Natural killer cell (primary cell): Measurements from ENCODE around the gene MMADHC. TPM values are rescaled to one million over a fixed set of nuclear protein-coding genes. Genes with fewer than 3 reads are reported as not detected.

Experiments
- ATAC-seq, 3 donors: fragments of 150-1000 bp in 2 of 3; fragments of 200-7000 bp in 1 of 3; cut with Tn5 transposase; 1 replicate in 1 of 3; 2 replicates in 2 of 3; pipeline ENCODE4 v1.10.0; 2021; ENCODE audit warnings: mild to moderate bottlenecking in 2 of 3, moderate library complexity in 2 of 3
- DNase-seq, 2 donors: peaks; one replicate each; pipeline versions ENCODE4 v3.0.0 to v3.0.0-alpha.2; 2013 to 2021; ENCODE audit warnings: mixed read lengths in 1 of 2
- H3K27ac ChIP-seq: one replicate; pipeline ENCODE4 v1.5.1; 2013; ENCODE audit warnings: mild to moderate bottlenecking, low read length
- H3K27me3 ChIP-seq: one replicate; pipeline ENCODE4 v1.6.1; 2013; ENCODE audit warnings: low read length; ENCODE audit not compliant: control insufficient read depth, insufficient read depth
- H3K36me3 ChIP-seq: one replicate; pipeline ENCODE4 v1.6.1; 2013; ENCODE audit warnings: low read length; ENCODE audit not compliant: control insufficient read depth, insufficient read depth
- H3K4me1 ChIP-seq: one replicate; pipeline ENCODE4 v1.6.1; 2013; ENCODE audit warnings: low read length; ENCODE audit not compliant: control insufficient read depth, insufficient read depth
- H3K4me3 ChIP-seq: one replicate; pipeline ENCODE4 v1.5.1; 2013; ENCODE audit warnings: low read length
- H3K9me3 ChIP-seq: one replicate; pipeline ENCODE4 v1.6.1; 2013; ENCODE audit warnings: low read length; ENCODE audit not compliant: control insufficient read depth, insufficient read depth
- H3K27ac Mint-ChIP-seq, 2 donors: one replicate each; pipeline ENCODE4 v1.8.0; 2022; ENCODE audit warnings: mild to moderate bottlenecking in 2 of 2, mixed read lengths in 2 of 2, moderate library complexity in 1 of 2
- H3K27me3 Mint-ChIP-seq, 2 donors: one replicate each; pipeline ENCODE4 v1.8.0; 2022; ENCODE audit warnings: low read depth in 2 of 2, mixed read lengths in 2 of 2
- H3K36me3 Mint-ChIP-seq: one replicate; pipeline ENCODE4 v1.8.0; 2022; ENCODE audit warnings: mixed read lengths
- H3K4me1 Mint-ChIP-seq, 2 donors: one replicate each; pipeline ENCODE4 v1.8.0; 2022; ENCODE audit warnings: mixed read lengths in 2 of 2
- H3K4me3 Mint-ChIP-seq: one replicate; pipeline ENCODE4 v1.8.0; 2022; ENCODE audit warnings: mild to moderate bottlenecking, moderate library complexity, mixed read lengths
- H3K9me3 Mint-ChIP-seq, 2 donors: one replicate each; pipeline ENCODE4 v1.8.0; 2022; ENCODE audit warnings: mixed read lengths in 2 of 2
- CTCF ChIP-seq: fragments of 200-600 bp; IDR thresholded peaks from one replicate; pipeline ENCODE4 v1.8.0; 2022; ENCODE audit warnings: antibody characterized with exemption
- WGBS: methylation state at CpG from one replicate; pipeline ENCODE4 v1.1.7; 2013; ENCODE audit warnings: missing lambda C conversion rate; ENCODE audit not compliant: insufficient coverage; 5-methylcytosine and 5-hydroxymethylcytosine counted together
- intact Hi-C: fragments of 100-400 bp; cut with micrococcal nuclease; formaldehyde crosslinking; loops from one replicate; pipeline ENCODE4 v1.14.2; 2022
- total RNA-seq, 4 donors: library from RNA; stranded (reverse); fragments of 120-200 nt in 1 of 4; gene quantifications; one replicate each; pipeline versions ENCODE4 v1.2.3 to v1.2.4, GENCODE V29; 2013 to 2022

MMADHC gene
- total RNA-seq, 3 donors from 2014 or later (not counting 1 experiment from before 2014, with no cell fraction given): 59.6 to 73.9 (median 65.7) TPM

DNA sequence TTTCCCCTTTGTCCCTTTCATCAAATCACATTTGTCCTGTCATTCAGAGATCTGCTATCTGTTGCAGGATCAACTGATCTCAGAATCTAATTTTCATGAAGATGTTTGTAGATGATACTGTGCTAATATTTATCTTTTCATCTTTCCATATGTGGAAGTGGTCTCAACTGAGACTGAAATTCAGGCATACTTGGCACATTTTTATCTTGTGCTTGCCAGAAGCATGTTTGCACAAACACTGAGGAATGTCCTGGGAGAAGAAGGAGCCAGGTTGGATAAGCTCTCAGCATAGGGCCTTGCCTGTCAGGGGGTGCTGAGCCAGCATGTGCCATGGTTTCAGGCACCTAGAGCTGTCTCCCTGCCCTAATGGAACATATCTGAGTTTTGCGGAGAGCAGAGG, 24.5 kb upstream of the MMADHC start:
- intact Hi-C loops: no loop called here
- Mint-ChIP-seq H3K27ac (no peak overlapping the region), H3K36me3 (no peaks in the 10 kb centered on the region), H3K4me1 (no peaks in the 10 kb centered on the region), H3K9me3 (no peaks in the 10 kb centered on the region), H3K27me3 (peaks cover 28 to 40% of the 10 kb centered on the region in 2 donors), H3K4me3 (no peak overlapping the region)
- H3K36me3 ChIP-seq: no peaks in the 10 kb centered on the region
- TF ChIP-seq CTCF: no peak
- WGBS: 96% methylated on average over 1 of the region's 1 CpG
- H3K27ac ChIP-seq: no peak overlapping the region
- no peaks in the 10 kb centered on the region for H3K27me3 ChIP-seq
- H3K9me3 ChIP-seq: no peaks in the 10 kb centered on the region
- no peaks in the 10 kb centered on the region for H3K4me1 ChIP-seq
- ATAC-seq (no peak), DNase-seq (no peak)
- H3K4me3 ChIP-seq: no peak overlapping the region

DNA sequence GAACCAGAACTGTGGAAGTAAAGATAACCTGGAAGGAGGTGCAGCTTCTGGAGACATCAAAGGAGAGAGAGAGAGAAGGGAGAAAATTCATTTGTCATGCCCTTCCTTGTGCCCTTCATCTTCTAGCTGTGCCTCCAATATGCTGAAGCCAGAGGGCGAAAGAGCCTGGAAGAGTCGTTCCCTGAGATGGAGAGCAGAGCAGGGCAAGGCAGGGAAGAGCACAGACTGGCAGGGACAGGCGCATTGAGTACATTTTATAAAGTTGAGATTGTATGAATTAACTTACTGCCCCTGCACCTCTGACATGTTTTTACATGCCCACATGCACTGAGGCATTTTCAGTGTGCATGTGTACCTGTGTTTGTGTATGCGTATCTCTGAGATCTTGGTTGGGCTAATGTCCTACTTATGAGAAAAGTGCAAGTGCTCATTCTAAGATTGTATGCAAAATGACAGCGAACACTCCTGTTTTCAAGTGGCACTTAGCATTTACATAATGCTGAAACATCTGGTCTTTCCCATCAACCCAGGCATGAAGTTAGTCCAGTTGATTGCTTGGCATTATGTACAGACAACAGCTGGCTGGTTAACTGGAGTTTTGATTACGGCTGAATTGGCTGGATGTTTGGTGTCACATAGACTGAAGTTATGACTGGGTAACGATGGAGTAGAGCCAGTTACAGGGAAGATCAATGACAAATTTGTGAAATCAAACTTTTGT, 23.7 kb upstream of the MMADHC start:
- DNase-seq (no peak), ATAC-seq (no peak)
- 91% methylated on average over 7 of the region's 7 CpGs for WGBS
- Histone ChIP-seq H3K27ac (no peak overlapping the region), H3K4me3 (no peak overlapping the region), H3K4me1 (no peaks in the 10 kb centered on the region), H3K9me3 (no peaks in the 10 kb centered on the region), H3K27me3 (no peaks in the 10 kb centered on the region), H3K36me3 (no peaks in the 10 kb centered on the region)
- H3K4me1 Mint-ChIP-seq: no peaks in the 10 kb centered on the region
- H3K27me3 Mint-ChIP-seq: peaks cover 24 to 32% of the 10 kb centered on the region in 2 donors
- TF ChIP-seq CTCF: no peak
- no peaks in the 10 kb centered on the region for H3K36me3 Mint-ChIP-seq
- no peak overlapping the region for H3K4me3 Mint-ChIP-seq
- no peaks in the 10 kb centered on the region for H3K9me3 Mint-ChIP-seq
- H3K27ac Mint-ChIP-seq: no peak overlapping the region
- intact Hi-C loops: no loop called here

DNA sequence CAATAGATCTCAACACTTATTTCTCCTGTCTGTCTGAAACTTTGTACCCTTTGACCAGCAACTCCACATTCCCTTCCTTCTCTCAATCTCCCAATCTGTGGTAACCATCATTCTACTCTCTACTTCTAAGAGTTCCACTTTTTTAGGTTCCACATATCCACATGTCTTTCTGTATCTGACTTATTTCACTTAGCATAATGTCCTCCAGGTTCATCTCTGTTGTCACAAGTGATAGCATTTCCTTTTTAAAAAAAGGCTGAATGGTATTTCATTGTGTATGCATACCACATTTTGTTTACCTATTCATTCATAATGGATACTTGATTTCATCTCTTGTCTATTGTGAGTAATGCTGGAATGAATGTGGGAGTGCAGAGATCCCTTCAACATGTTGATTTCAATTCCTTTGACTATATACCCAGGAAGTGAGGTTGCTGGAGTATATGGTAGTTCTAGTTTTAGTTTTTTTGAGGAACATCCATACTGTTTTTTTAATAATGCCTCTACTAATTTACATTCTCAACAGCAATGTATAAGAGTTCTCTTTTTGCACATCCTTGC, 18.8 kb upstream of the MMADHC start:
- ATAC-seq (no peak), DNase-seq (no peak)
- Histone ChIP-seq H3K4me3 (no peak overlapping the region), H3K4me1 (no peaks in the 10 kb centered on the region), H3K27me3 (no peaks in the 10 kb centered on the region), H3K36me3 (no peaks in the 10 kb centered on the region), H3K27ac (no peak overlapping the region), H3K9me3 (no peaks in the 10 kb centered on the region)
- TF ChIP-seq CTCF: no peak
- H3K4me1 Mint-ChIP-seq: peaks cover 5% of the 10 kb centered on the region in 2 donors
- H3K27me3 Mint-ChIP-seq: peaks cover 36% of the 10 kb centered on the region in 2 donors
- H3K27ac Mint-ChIP-seq: no peak overlapping the region
- intact Hi-C loops: no loop called here
- no peak overlapping the region for H3K4me3 Mint-ChIP-seq
- no peaks in the 10 kb centered on the region for H3K9me3 Mint-ChIP-seq
- H3K36me3 Mint-ChIP-seq: no peaks in the 10 kb centered on the region

DNA sequence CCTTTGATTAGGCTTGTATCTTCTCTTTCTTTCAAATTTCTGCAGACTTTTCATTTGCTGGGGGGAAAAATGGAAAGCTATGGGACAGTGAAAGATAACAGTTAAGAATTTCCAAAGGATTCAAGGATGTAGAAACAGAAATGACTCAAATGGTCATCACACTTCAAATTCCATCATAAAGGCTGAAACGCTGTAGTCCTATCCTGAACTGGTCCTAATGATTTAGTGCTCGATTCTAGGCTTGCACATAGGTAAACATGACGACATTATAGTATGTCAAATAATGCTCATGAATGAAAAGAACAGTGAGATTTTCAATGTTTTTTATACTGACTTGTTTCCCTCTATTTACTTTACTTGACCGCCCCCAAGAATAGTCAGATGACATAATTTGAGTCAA, 15.7 kb upstream of the MMADHC start:
- no peak overlapping the region for H3K27ac ChIP-seq
- no peak for TF ChIP-seq CTCF
- H3K4me3 ChIP-seq: no peak overlapping the region
- intact Hi-C loops: no loop called here
- ATAC-seq (no peak), DNase-seq (no peak)
- no peaks in the 10 kb centered on the region for H3K36me3 Mint-ChIP-seq
- no peaks in the 10 kb centered on the region for H3K9me3 ChIP-seq
- H3K27me3 Mint-ChIP-seq: peaks cover 35 to 41% of the 10 kb centered on the region in 2 donors
- WGBS: 94% methylated on average over 4 of the region's 4 CpGs
- H3K9me3 Mint-ChIP-seq: no peaks in the 10 kb centered on the region
- no peak overlapping the region for H3K27ac Mint-ChIP-seq
- H3K4me1 Mint-ChIP-seq: peaks cover 6 to 7% of the 10 kb centered on the region in 2 donors
- H3K4me1 ChIP-seq: no peaks in the 10 kb centered on the region
- no peaks in the 10 kb centered on the region for H3K36me3 ChIP-seq
- H3K4me3 Mint-ChIP-seq: no peak overlapping the region
- no peaks in the 10 kb centered on the region for H3K27me3 ChIP-seq
